ENCODE results near the gene PLA2G4F. TPM values are rescaled to one million over a fixed set of nuclear protein-coding genes. Genes with fewer than 3 reads are reported as not detected.

PLA2G4F gene
- total RNA-seq, 4 donors from 2014 or later: not detected

DNA sequence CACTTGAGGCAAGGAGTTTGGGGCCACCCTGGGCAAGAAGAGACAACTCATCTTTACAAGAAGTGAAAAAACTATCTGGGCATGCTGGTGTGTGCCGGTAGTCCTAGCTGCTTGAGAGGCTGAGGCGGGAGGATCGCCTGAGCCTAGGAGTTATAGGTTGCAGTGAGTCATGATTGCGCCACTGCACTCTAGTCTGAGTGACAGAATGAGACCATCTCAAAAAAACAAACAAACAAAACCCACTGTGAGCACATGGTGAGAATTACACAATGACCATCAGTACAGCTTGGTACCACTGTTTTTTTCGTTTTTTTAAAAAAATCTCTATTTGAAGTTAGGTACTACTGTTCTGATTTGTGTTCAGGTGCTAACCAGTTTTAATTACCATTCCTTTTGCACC lies 38.1 kb upstream of the PLA2G4F start:
- TF ChIP-seq, protein P1, sequence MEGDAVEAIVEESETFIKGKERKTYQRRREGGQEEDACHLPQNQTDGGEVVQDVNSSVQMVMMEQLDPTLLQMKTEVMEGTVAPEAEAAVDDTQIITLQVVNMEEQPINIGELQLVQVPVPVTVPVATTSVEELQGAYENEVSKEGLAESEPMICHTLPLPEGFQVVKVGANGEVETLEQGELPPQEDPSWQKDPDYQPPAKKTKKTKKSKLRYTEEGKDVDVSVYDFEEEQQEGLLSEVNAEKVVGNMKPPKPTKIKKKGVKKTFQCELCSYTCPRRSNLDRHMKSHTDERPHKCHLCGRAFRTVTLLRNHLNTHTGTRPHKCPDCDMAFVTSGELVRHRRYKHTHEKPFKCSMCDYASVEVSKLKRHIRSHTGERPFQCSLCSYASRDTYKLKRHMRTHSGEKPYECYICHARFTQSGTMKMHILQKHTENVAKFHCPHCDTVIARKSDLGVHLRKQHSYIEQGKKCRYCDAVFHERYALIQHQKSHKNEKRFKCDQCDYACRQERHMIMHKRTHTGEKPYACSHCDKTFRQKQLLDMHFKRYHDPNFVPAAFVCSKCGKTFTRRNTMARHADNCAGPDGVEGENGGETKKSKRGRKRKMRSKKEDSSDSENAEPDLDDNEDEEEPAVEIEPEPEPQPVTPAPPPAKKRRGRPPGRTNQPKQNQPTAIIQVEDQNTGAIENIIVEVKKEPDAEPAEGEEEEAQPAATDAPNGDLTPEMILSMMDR (IDR thresholded peaks at IDR 0.05): no peak
- DNase-seq (ENCODE audit: low spot score) (peak; percentile 31), ATAC-seq (ENCODE audit: low FRiP score) (peak; percentile 62)

DNA sequence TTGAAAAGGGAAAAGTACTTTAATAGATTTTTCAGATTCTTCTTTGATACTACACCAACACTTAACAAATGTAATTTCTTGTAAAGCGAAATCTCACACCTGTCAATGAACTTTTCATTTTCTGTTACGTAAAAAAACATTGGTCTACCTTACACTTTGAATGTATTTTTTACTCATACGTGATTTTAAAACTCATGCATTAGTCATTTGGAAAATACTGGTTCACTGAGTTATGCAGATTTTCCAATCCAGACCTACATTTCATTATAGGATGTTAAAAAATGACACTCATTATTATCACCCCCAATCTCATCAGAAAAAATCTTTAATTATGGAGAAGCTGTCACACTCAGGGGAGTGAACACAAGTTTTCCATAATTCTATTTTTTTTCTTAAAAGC lies 36.9 kb upstream of the PLA2G4F start:
- no peak for DNase-seq (ENCODE audit: low spot score)
- TF ChIP-seq, protein P1 (IDR thresholded peaks at IDR 0.05): no peak
- no peak for ATAC-seq (ENCODE audit: low FRiP score)

DNA sequence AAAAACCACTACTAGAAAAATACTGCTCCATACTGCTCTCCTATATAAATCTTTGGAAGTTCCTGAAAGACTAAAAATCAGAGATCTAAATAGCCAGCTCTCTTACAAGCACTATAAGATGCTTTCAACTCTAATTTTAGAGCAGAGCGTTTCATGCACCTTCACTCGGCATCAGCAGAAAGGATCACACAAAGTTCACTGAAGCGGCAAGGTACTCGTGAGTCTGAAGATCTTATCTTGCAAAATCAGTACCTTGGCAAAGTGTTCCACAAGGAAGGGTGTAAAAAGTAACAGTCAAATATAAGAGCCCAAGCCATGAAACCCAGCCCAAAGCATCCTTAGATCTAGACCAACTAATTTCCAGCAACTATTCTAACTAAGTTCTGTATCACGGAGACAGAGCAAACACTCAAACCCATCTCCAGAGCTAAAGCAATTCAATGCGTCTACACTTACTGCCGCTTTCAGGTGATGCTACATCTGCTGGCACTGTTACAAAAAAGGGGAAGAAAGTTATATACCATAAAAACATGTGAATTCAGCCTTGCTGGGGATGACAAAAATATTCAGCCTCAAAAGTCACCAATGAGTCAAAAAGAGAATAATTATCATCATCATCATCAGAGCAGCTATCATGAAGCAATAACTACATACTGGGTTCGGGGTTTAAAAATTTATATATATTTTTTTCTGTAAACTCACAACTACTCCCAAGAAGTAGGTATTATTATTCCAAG lies 35.3 kb upstream of the PLA2G4F start:
- no peak for ATAC-seq (ENCODE audit: low FRiP score)
- TF ChIP-seq, protein P1 (IDR thresholded peaks at IDR 0.05): no peak
- DNase-seq (ENCODE audit: low spot score): no peak

DNA sequence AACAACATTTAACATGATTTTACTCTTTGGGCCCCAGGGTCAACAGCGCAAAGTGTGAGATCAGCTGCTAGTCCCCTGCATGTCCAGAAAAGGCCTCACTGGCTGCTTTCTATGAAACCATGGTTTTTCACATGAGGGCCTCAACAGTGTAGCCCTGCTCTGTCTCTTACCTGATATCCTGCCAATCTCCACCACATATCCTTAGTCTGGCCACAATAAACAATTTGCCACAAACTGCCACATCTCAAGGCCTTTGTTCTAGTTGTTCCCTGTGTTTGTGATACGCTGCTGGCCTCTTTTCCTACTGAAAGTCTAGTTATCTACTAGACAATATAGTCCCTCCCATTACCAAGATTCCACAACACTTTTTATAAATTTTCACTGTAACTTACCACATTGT lies 33.9 kb upstream of the PLA2G4F start:
- ATAC-seq (ENCODE audit: low FRiP score): no peak
- no peak for DNase-seq (ENCODE audit: low spot score)
- TF ChIP-seq, protein P1 (IDR thresholded peaks at IDR 0.05): no peak

- TF ChIP-seq, protein P1 (IDR thresholded peaks at IDR 0.05): no peak
- DNase-seq (ENCODE audit: low spot score) (no peak), ATAC-seq (ENCODE audit: low FRiP score) (no peak)
Observed at GRCh38 chr15:42185801-42186200, 29.4 kb upstream of the PLA2G4F start.

DNA sequence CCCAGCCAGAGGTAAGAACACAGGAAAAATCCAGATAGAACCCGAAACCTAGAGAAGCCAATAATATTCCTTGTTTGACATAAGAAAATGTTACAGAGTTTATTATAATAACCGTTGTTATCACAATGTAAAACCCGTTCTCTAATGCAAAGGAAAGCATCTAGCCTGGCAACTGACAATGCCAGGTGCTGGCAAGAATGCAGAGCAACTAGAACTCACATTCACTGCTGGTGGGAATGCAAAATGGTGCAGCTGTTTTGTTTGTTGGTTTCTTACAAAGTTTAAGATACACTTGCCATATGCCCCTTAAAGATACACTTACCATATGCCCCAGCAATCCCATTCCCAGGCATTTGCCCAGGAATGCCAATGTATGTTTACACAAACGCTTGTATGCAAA lies 28.3 kb upstream of the PLA2G4F start:
- no peak for ATAC-seq (ENCODE audit: low FRiP score)
- DNase-seq (ENCODE audit: low spot score): no peak
- TF ChIP-seq, protein P1 (IDR thresholded peaks at IDR 0.05): no peak

DNA sequence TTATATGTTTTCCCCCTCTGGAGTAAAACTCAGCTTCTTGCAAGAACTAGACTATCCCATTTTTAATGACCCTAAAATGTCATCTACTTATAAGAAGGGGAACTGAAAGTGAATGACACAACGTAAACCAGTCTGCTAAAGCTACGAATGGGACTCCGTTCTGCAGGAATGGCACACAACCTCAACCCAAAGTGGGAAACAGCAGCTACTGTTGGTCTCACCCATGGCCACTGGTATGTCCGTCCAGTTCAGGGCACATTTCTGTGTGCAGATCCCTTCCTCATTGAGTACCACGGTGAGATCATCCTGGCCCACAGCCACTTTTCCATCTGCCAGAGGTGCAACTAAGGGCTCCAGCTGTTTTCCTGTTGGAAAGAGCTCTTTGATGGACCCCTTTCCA lies 27.9 kb upstream of the PLA2G4F start:
- TF ChIP-seq, protein P1 (IDR thresholded peaks at IDR 0.05): no peak
- no peak for ATAC-seq (ENCODE audit: low FRiP score)
- DNase-seq (ENCODE audit: low spot score): no peak

Measured in omental fat pad (tissue), 4 donors.